H1 (cell line): ENCODE measurements around the gene NDUFAB1. TPM values are rescaled to one million over a fixed set of nuclear protein-coding genes. Genes with fewer than 3 reads are reported as not detected.

ENCODE experiments used
- ATF2 ChIP-seq: IDR thresholded peaks from 2 replicates; pipeline ENCODE4 v1.6.1; 2012; ENCODE audit warnings: low read length, inconsistent platforms
- CBX8 ChIP-seq: fragments of 300-800, 300-1000 bp; sonication (generic); IDR thresholded peaks from 2 replicates; pipeline ENCODE4 v1.7.1; 2016; ENCODE audit warnings: low read depth, low read length, borderline replicate concordance
- CHD7 ChIP-seq: fragments of 300-600 bp; sonication (generic); IDR thresholded peaks from 2 replicates; pipeline ENCODE4 v1.7.1; 2012; ENCODE audit warnings: low read length, moderate library complexity, mild to moderate bottlenecking, inconsistent platforms; ENCODE audit not compliant: insufficient replicate concordance
- KDM5A ChIP-seq: fragments of 200-600 bp; IDR thresholded peaks from 2 replicates; pipeline ENCODE4 v1.7.1; 2012; ENCODE audit warnings: mild to moderate bottlenecking, low read length, inconsistent platforms, mixed read lengths
- RXRA ChIP-seq: IDR thresholded peaks from 2 replicates; pipeline ENCODE4 v1.6.1; 2011; ENCODE audit warnings: low read depth, mild to moderate bottlenecking, low read length, moderate library complexity; ENCODE audit not compliant: insufficient read depth
- SP1 ChIP-seq: IDR thresholded peaks from 2 replicates; pipeline ENCODE4 v1.6.1; 2011; ENCODE audit warnings: low read depth, low read length
- SRF ChIP-seq: IDR thresholded peaks from 2 replicates; pipeline ENCODE4 v1.6.1; 2011; ENCODE audit warnings: mild to moderate bottlenecking, low read depth, low read length, moderate library complexity
- TAF1 ChIP-seq: IDR thresholded peaks from 2 replicates; pipeline ENCODE4 v1.6.1; 2011; ENCODE audit warnings: mild to moderate bottlenecking, low read depth, low read length
- polyA plus RNA-seq, 7 experiments: library from polyadenylated mRNA; depleted of rRNA in 3 of 7; stranded (reverse) in 5 of 7; unstranded in 2 of 7; fragments of >200 nt in 5 of 7; fragments of 200-250 nt in 2 of 7; gene quantifications; 1 replicate in 5 of 7; 2 replicates in 1 of 7; 4 replicates in 1 of 7; pipeline versions ENCODE4 v1.2.1 to v1.2.3, GENCODE V29; 2011 to 2013; ENCODE audit warnings: missing spikeins in 2 of 7, mixed read lengths in 2 of 7
- total RNA-seq: library from RNA; stranded (reverse); fragmentation: NEBNext Ultra II Directional; extraction: Animal tissue kit (Norgen Biotek cat#: 25700); gene quantifications from 2 replicates; pipeline ENCODE4 v1.2.1, GENCODE V29; 2021
- TF ChIP-seq, protein P1 (sequence below): IDR thresholded peaks from 2 replicates; pipeline ENCODE4 v1.6.1; 2012; ENCODE audit warnings: inconsistent platforms
- TF ChIP-seq, protein P2 (sequence below): IDR thresholded peaks from 2 replicates; pipeline ENCODE4 v1.6.1; 2011; ENCODE audit warnings: low read depth, mild to moderate bottlenecking, low read length; ENCODE audit not compliant: insufficient read depth

Gene NDUFAB1
- total and polyA plus RNA-seq, 2 of the 8 experiments (the other 6 are each of a cell fraction or from before 2014, with no cell fraction given) = 135 to 294 TPM

DNA sequence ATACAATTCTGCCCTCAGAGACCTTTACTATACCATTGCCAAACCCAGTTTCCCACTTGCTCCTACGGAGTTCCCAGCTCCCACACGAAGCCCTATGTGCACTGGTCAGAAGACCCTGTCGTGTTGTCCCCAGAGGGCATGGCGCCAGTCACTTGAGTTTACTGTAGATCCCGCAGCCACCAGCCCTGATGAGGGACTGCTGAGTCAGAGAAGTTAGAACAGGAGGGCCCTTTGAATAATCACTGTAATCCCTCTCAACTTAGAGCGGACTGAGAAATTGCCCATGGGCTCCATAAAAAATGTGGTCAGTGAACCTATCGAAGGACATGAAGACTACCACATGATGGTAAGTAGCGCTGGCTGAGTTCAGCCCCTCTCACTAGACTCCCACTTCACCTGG, 29.4 kb downstream of the NDUFAB1 start (continued):
- TF ChIP-seq CHD7 = no peak
- no peak for TF ChIP-seq TAF1
- no peak for TF ChIP-seq CBX8
- TF ChIP-seq SRF = no peak
- no peak for TF ChIP-seq ATF2
- no peak for TF ChIP-seq KDM5A
- no peak for TF ChIP-seq RXRA
- TF ChIP-seq SP1 = no peak
- TF ChIP-seq, protein P1, sequence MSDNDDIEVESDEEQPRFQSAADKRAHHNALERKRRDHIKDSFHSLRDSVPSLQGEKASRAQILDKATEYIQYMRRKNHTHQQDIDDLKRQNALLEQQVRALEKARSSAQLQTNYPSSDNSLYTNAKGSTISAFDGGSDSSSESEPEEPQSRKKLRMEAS = no peak
- TF ChIP-seq, protein P2, sequence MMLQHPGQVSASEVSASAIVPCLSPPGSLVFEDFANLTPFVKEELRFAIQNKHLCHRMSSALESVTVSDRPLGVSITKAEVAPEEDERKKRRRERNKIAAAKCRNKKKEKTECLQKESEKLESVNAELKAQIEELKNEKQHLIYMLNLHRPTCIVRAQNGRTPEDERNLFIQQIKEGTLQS = no peak
